ENCODE results near the gene EDNRB.
"Not testable (repeated sequence)": the region's sequence is repeated elsewhere in the genome, so short reads cannot be mapped to it uniquely, and the experiment has no call there.

Gene EDNRB

GRCh38 chr13:77896536-77896935, 22.1 kb downstream of the EDNRB start:
- DNase-seq, result no peak

GRCh38 chr13:77894743-77895142, 23.9 kb downstream of the EDNRB start:
- DNase-seq, result no peak

- DNase-seq, result no peak
These were observed 25.6 kb downstream of the EDNRB start for GRCh38 chr13:77893066-77893465.

GRCh38 chr13:77892491-77892890, 26.1 kb downstream of the EDNRB start:
- DNase-seq, result no peak

GRCh38 chr13:77891486-77891885, 27.1 kb downstream of the EDNRB start:
- no peak for DNase-seq

GRCh38 chr13:77891041-77891440, 27.6 kb downstream of the EDNRB start:
- no peak for DNase-seq

GRCh38 chr13:77883328-77883727, 35.3 kb downstream of the EDNRB start:
- DNase-seq, result no peak

GRCh38 chr13:77878190-77878589, 40.4 kb downstream of the EDNRB start:
- no peak for DNase-seq

- no peak for DNase-seq
These were observed 42.5 kb downstream of the EDNRB start for GRCh38 chr13:77876176-77876575.

- DNase-seq, result no peak
These were observed 44.2 kb downstream of the EDNRB start for GRCh38 chr13:77874406-77874805.

- DNase-seq, result no peak
These were observed 45.6 kb downstream of the EDNRB start for GRCh38 chr13:77872995-77873394.

- DNase-seq, result no peak
These were observed 47.0 kb downstream of the EDNRB start for GRCh38 chr13:77871596-77871995.

- no peak for DNase-seq
These were observed 49.9 kb downstream of the EDNRB start for GRCh38 chr13:77868717-77869116.

- no peak for DNase-seq
These were observed 51.7 kb downstream of the EDNRB start for GRCh38 chr13:77866971-77867370.

- no peak for DNase-seq
These were observed 53.0 kb downstream of the EDNRB start for GRCh38 chr13:77865622-77866021.

- no peak for DNase-seq
These were observed 55.5 kb downstream of the EDNRB start for GRCh38 chr13:77863144-77863543.

GRCh38 chr13:77861741-77862140, 56.9 kb downstream of the EDNRB start:
- no peak for DNase-seq

- DNase-seq, result peak; percentile 1
These were observed 58.1 kb downstream of the EDNRB start for GRCh38 chr13:77860507-77860981.

- DNase-seq, result no peak
These were observed 59.2 kb downstream of the EDNRB start for GRCh38 chr13:77859450-77859849.

- no peak for DNase-seq
These were observed 61.0 kb downstream of the EDNRB start for GRCh38 chr13:77857531-77858209.

GRCh38 chr13:77853703-77854102, 64.9 kb downstream of the EDNRB start:
- DNase-seq, result no peak

- not testable (repeated sequence) for DNase-seq
These were observed 70.6 kb downstream of the EDNRB start for GRCh38 chr13:77848050-77848449.

GRCh38 chr13:77846173-77846572, 72.5 kb downstream of the EDNRB start:
- no peak for DNase-seq

All from EL (cell line).